HG02973 (cell line): ENCODE results near the gene ERFL.

Source experiments
- ATAC-seq: cut with Tn5 transposase; IDR thresholded peaks from one replicate; pipeline ENCODE4 v1.9.1; 2021; ENCODE audit warnings: moderate library complexity; ENCODE audit not compliant: unreplicated experiment

Gene ERFL

GRCh38 chr19:41861116-41861768 lies 67.0 kb downstream of the ERFL start:
- no peak for ATAC-seq

GRCh38 chr19:41860419-41861115 lies 67.7 kb downstream of the ERFL start:
- ATAC-seq = no peak

DNA sequence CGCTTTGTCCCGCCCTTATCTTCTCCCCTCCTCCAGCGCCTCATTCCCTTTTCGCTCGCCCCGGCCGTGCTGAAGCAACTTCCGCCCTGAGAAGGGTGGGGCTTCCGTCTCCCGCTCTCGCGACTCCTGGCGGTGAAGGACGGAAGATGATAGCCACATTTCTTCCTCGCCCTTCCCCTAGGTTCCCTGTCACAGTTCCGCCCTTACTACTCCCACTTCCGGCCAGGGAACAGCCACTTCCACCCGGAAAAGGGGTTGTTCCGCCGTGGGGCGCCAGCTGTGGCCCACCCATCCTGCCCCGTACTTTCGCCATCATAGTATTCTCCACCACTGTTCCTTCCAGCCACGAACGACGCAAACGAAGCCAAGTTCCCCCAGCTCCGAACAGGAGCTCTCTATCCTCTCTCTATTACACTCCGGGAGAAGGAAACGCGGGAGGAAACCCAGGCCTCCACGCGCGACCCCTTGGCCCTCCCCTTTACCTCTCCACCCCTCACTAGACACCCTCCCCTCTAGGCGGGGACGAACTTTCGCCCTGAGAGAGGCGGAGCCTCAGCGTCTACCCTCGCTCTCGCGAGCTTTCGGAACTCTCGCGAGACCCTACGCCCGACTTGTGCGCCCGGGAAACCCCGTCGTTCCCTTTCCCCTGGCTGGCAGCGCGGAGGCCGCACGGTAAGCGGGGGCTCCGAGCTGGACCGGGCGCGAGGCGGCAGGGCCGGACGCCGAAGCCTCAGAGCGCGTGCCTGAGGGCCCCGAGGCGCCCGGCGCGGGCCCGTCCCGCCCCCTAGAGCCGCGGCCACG lies 68.4 kb downstream of the ERFL start, which contains the start of gene RPS19:
RPS19 (plus strand) TSS at position 638 of the 801 bp plus-strand sequence. CDS start 520 bp downstream, outside the sequence.
- peak; percentile 70 for ATAC-seq

GRCh38 chr19:41859213-41859617 lies 69.0 kb downstream of the ERFL start:
- ATAC-seq = no peak
